NB4 (cell line): ENCODE measurements around the gene RXRG.
A peak's percentile ranks its signal among the peaks of the same experiment; 100 is the strongest.

Experiments
- DNase-seq: peaks from one replicate; pipeline ENCODE4 v3.0.0; 2010; ENCODE audit warnings: low read depth
- H3K4me3 ChIP-seq: one replicate; pipeline ENCODE4 v1.5.1; 2011; ENCODE audit warnings: mild to moderate bottlenecking, low read depth, low read length, moderate library complexity
- CTCF ChIP-seq: IDR thresholded peaks from one replicate; pipeline ENCODE4 v1.5.1; 2012; ENCODE audit warnings: low read depth, low read length
- MAX ChIP-seq: IDR thresholded peaks from 2 replicates; pipeline ENCODE4 v1.6.1; 2011; ENCODE audit warnings: low read depth, low read length
- MYC ChIP-seq: IDR thresholded peaks from 2 replicates; pipeline ENCODE4 v1.6.1; 2011; ENCODE audit warnings: low read depth, low read length
- POLR2A ChIP-seq: IDR thresholded peaks from 2 replicates; pipeline ENCODE4 v1.6.1; 2011; ENCODE audit warnings: mild to moderate bottlenecking; ENCODE audit not compliant: insufficient read length; ENCODE audit errors: extremely low read depth

Gene RXRG

GRCh38 chr1:165485716-165486115, 40.8 kb upstream of the RXRG start:
- TF ChIP-seq MYC (no peak), MAX (no peak), CTCF (no peak), POLR2A (no peak)
- no peak for DNase-seq
- no peak overlapping the region for H3K4me3 ChIP-seq

- no peak for TF ChIP-seq MAX
- TF ChIP-seq POLR2A: no peak
- TF ChIP-seq MYC: no peak
- TF ChIP-seq CTCF: no peak
- no peak overlapping the region for H3K4me3 ChIP-seq
- DNase-seq: no peak
These were observed 39.6 kb upstream of the RXRG start for GRCh38 chr1:165484532-165484931.

GRCh38 chr1:165483412-165483811, 38.5 kb upstream of the RXRG start:
- no peak for DNase-seq
- TF ChIP-seq MAX (no peak), MYC (no peak), POLR2A (no peak), CTCF (no peak)

GRCh38 chr1:165481820-165482532, 37.0 kb upstream of the RXRG start:
- no peak overlapping the region for H3K4me3 ChIP-seq
- TF ChIP-seq MYC (no peak), POLR2A (no peak), MAX (no peak), CTCF (no peak)
- DNase-seq: peak; percentile 36

More at GRCh38 chr1:165483412-165483811, 38.5 kb upstream of the RXRG start:
- H3K4me3 ChIP-seq: no peak overlapping the region

- no peak for DNase-seq
- TF ChIP-seq MAX: no peak
- no peak for TF ChIP-seq MYC
- no peak for TF ChIP-seq POLR2A
- TF ChIP-seq CTCF: no peak
- no peak overlapping the region for H3K4me3 ChIP-seq
These were observed 31.9 kb upstream of the RXRG start for GRCh38 chr1:165476776-165477175.
